Gastroesophageal sphincter (tissue), 4 donors: ENCODE data around the gene TANGO2. TPM values are rescaled to one million over a fixed set of nuclear protein-coding genes. Genes with fewer than 3 reads are reported as not detected.

Experiments used
- ATAC-seq: fragments of 150-250 bp; one replicate; pipeline ENCODE4 v1.9.1; 2016; ENCODE audit warnings: mild to moderate bottlenecking, moderate library complexity
- H3K27ac ChIP-seq, 4 donors: fragments of 200-600 bp; sonication (generic) in 3 of 4; 1 replicate in 3 of 4; 2 replicates in 1 of 4; pipeline ENCODE4 v1.5.1; 2016 to 2019
- H3K27me3 ChIP-seq: fragments of 200-600 bp; sonication (generic); one replicate; pipeline ENCODE4 v1.5.1; 2019
- H3K36me3 ChIP-seq, 2 donors: fragments of 200-600 bp; sonication (generic); one replicate each; pipeline ENCODE4 v1.5.1; 2019; ENCODE audit warnings: control low read depth in 1 of 2
- H3K4me1 ChIP-seq, 3 donors: fragments of 200-600 bp; sonication (generic); 1 replicate in 2 of 3; 2 replicates in 1 of 3; pipeline ENCODE4 v1.5.1; 2016 to 2019; ENCODE audit warnings: control low read depth in 2 of 3
- H3K4me3 ChIP-seq, 2 donors: fragments of 200-600 bp; sonication (generic); one replicate each; pipeline ENCODE4 v1.5.1; 2019; ENCODE audit warnings: mild to moderate bottlenecking in 1 of 2, moderate library complexity in 1 of 2
- H3K9me3 ChIP-seq, 3 donors: fragments of 200-600 bp; sonication (generic); one replicate each; pipeline ENCODE4 v1.5.1; 2017 to 2019; ENCODE audit warnings: control low read depth in 2 of 3
- EP300 ChIP-seq: sonication (generic); formaldehyde crosslinking; IDR thresholded peaks from one replicate; pipeline ENCODE4 v1.6.1; 2017; ENCODE audit warnings: antibody characterized with exemption, mild to moderate bottlenecking
- POLR2A ChIP-seq, 2 donors: fragments of 450-650 bp; IDR thresholded peaks; one replicate each; pipeline ENCODE4 v1.6.1; 2017; ENCODE audit warnings: antibody characterized with exemption in 2 of 2, mild to moderate bottlenecking in 2 of 2, moderate library complexity in 1 of 2
- POLR2AphosphoS5 ChIP-seq: sonication (generic); formaldehyde crosslinking; IDR thresholded peaks from one replicate; pipeline ENCODE4 v1.6.1; 2017; ENCODE audit warnings: antibody characterized with exemption
- WGBS, 2 donors: methylation state at CpG; one replicate each; pipeline ENCODE4 v1.1.5; 2018; ENCODE audit warnings: low coverage in 1 of 2; 5-methylcytosine and 5-hydroxymethylcytosine counted together
- total RNA-seq, 4 donors: library from RNA; depleted of rRNA; stranded (reverse); fragments of >200 nt; gene quantifications; one replicate each; pipeline ENCODE4 v1.1.0, GENCODE V29; 2016
- TF ChIP-seq, protein P1 (sequence below), 4 experiments: fragments of 200-600 bp in 2 of 4; fragments of 450-650 bp in 2 of 4; sonication (generic) in 1 of 4; IDR thresholded peaks; one replicate each; pipeline ENCODE4 v1.5.1; 2017 to 2019; ENCODE audit warnings: antibody characterized with exemption in 4 of 4, mild to moderate bottlenecking in 2 of 4, moderate library complexity in 2 of 4

The TANGO2 gene
- total RNA-seq, 4 donors from 2014 or later: 20.0 to 65.5 (median 45.8) TPM

GRCh38 chr22:20028855-20029549 is 8.1 kb downstream of the TANGO2 start:
- H3K4me1 ChIP-seq: peaks cover 0 to 30% (median 16%) of the 10 kb centered on the region in 3 donors
- ATAC-seq: no peak
- H3K27ac ChIP-seq: no peak overlapping the region
- H3K4me3 ChIP-seq: no peak overlapping the region
- no peak for TF ChIP-seq EP300
- TF ChIP-seq, protein P1, sequence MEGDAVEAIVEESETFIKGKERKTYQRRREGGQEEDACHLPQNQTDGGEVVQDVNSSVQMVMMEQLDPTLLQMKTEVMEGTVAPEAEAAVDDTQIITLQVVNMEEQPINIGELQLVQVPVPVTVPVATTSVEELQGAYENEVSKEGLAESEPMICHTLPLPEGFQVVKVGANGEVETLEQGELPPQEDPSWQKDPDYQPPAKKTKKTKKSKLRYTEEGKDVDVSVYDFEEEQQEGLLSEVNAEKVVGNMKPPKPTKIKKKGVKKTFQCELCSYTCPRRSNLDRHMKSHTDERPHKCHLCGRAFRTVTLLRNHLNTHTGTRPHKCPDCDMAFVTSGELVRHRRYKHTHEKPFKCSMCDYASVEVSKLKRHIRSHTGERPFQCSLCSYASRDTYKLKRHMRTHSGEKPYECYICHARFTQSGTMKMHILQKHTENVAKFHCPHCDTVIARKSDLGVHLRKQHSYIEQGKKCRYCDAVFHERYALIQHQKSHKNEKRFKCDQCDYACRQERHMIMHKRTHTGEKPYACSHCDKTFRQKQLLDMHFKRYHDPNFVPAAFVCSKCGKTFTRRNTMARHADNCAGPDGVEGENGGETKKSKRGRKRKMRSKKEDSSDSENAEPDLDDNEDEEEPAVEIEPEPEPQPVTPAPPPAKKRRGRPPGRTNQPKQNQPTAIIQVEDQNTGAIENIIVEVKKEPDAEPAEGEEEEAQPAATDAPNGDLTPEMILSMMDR (IDR thresholded peaks at IDR 0.05): no peak
- no peak for TF ChIP-seq POLR2AphosphoS5
- no peak for TF ChIP-seq POLR2A (IDR thresholded peaks at IDR 0.05)
- no peaks in the 10 kb centered on the region for H3K9me3 ChIP-seq
- H3K27me3 ChIP-seq: no peaks in the 10 kb centered on the region
- WGBS, 2 donors: 63 to 87% methylated on average over 4 to 8 of the region's 16 CpGs
- peaks cover 0 to 24% of the 10 kb centered on the region in 2 donors for H3K36me3 ChIP-seq

- Histone ChIP-seq H3K27ac (no peak overlapping the region), H3K4me3 (no peak overlapping the region), H3K36me3 (peaks cover 0 to 19% of the 10 kb centered on the region in 2 donors), H3K27me3 (no peaks in the 10 kb centered on the region), H3K9me3 (no peaks in the 10 kb centered on the region), H3K4me1 (peaks cover 0 to 28% (median 16%) of the 10 kb centered on the region in 3 donors)
- TF ChIP-seq, protein P1 (IDR thresholded peaks at IDR 0.05): no peak
- no peak for TF ChIP-seq POLR2AphosphoS5
- ATAC-seq: no peak
- WGBS, 2 donors: 93% methylated on average over 7 of the region's 9 CpGs; no CpG with 5 or more reads in 1 of the 2 donors
Measured at GRCh38 chr22:20029550-20030225, 8.8 kb downstream of the TANGO2 start.

- ATAC-seq: no peak
- H3K27ac ChIP-seq: no peak overlapping the region
- H3K4me1 ChIP-seq: peaks cover 0 to 28% (median 16%) of the 10 kb centered on the region in 3 donors
- H3K36me3 ChIP-seq: peaks cover 0 to 23% of the 10 kb centered on the region in 2 donors
- TF ChIP-seq, protein P1 (IDR thresholded peaks at IDR 0.05): no peak
- no peak for TF ChIP-seq POLR2A (IDR thresholded peaks at IDR 0.05)
- TF ChIP-seq EP300: no peak
- TF ChIP-seq POLR2AphosphoS5: no peak
- WGBS, 2 donors: 100% methylated on average over 1 of the region's 16 CpGs; no CpG with 5 or more reads in 1 of the 2 donors
- H3K4me3 ChIP-seq: no peak overlapping the region
- H3K9me3 ChIP-seq: no peaks in the 10 kb centered on the region
- H3K27me3 ChIP-seq: no peaks in the 10 kb centered on the region
Measured at GRCh38 chr22:20031732-20032406, 11.0 kb downstream of the TANGO2 start.

GRCh38 chr22:20032407-20032991 is 11.6 kb downstream of the TANGO2 start:
- Histone ChIP-seq H3K27ac (peak overlapping the region in 2 of 4 donors; percentile 25 to 49), H3K36me3 (peaks cover 0 to 24% of the 10 kb centered on the region in 2 donors), H3K4me3 (no peak overlapping the region), H3K27me3 (no peaks in the 10 kb centered on the region), H3K4me1 (peaks cover 0 to 28% (median 16%) of the 10 kb centered on the region in 3 donors), H3K9me3 (no peaks in the 10 kb centered on the region)
- TF ChIP-seq EP300 (no peak), POLR2A (IDR thresholded peaks at IDR 0.05) (no peak), POLR2AphosphoS5 (no peak)
- TF ChIP-seq, protein P1 (IDR thresholded peaks at IDR 0.05): no peak
- ATAC-seq: no peak
- no CpG with 5 or more reads among the region's 7 CpGs for WGBS, 2 donors
